Measurements from ENCODE around the gene PCBP1. TPM values are rescaled to one million over a fixed set of nuclear protein-coding genes. Genes with fewer than 3 reads are reported as not detected.
"Not testable (repeated sequence)": the region's sequence is repeated elsewhere in the genome, so short reads cannot be mapped to it uniquely, and the experiment has no call there.

Gene PCBP1
- polyA plus RNA-seq, 1 donor from 2014 or later: 33.3 TPM

- H2AFZ ChIP-seq (ENCODE audit: low read depth, low read length): no peak overlapping the region
- no peak overlapping the region for H3K9ac ChIP-seq (ENCODE audit: low read length)
- no peaks in the 10 kb centered on the region for H3K79me2 ChIP-seq (replicated peaks; ENCODE audit: insufficient read depth, low read length)
- TF ChIP-seq EP300 (conservative IDR thresholded peaks at IDR 0.05; ENCODE audit: poor library complexity, severe bottlenecking): peak; percentile 98
- peak; percentile 64 for TF ChIP-seq POLR2AphosphoS5 (IDR thresholded peaks at IDR 0.05)
- no peak for TF ChIP-seq RAD21 (conservative IDR thresholded peaks at IDR 0.05)
- no peaks in the 10 kb centered on the region for H3K9me3 ChIP-seq (ENCODE audit: low read length)
- H3K27me3 ChIP-seq (ENCODE audit: insufficient read depth, low read depth, low read length): no peaks in the 10 kb centered on the region
- H3K27ac ChIP-seq (ENCODE audit: low read length): peak overlapping the region; percentile 15
- no peaks in the 10 kb centered on the region for H4K20me1 ChIP-seq (ENCODE audit: insufficient read depth)
- no peaks in the 10 kb centered on the region for H3K9me2 ChIP-seq (ENCODE audit: insufficient read depth, low read length)
- H3K4me3 ChIP-seq (ENCODE audit: low read length): peak overlapping the region; percentile 19
- H3K4me2 ChIP-seq (ENCODE audit: low read length): no peak overlapping the region
- no peaks in the 10 kb centered on the region for H3F3A ChIP-seq (ENCODE audit: insufficient read depth, low read length, poor library complexity, severe bottlenecking)
- no peaks in the 10 kb centered on the region for H3K36me3 ChIP-seq (ENCODE audit: insufficient read depth, low read length)
Measured at GRCh38 chr2:70104231-70105111, 17.2 kb downstream of the PCBP1 start.

DNA sequence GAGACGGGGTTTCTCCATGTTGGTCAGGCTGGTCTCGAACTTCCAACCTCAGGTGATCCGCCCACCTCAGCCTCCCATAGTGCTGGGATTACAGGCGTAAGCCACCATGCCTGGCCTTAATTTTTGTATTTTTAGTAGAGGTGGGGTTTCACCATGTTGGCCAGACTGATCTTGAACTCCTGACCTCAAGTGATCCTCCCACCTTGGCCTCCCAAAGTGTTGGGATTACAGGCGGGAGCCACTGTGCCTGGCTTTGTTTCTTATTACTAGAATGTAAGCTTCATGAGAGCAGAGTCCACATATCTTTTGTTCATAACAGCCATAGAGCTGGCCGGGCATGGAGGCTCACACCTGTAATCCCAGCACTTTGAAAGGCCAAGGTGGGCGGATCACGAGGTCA is 18.9 kb downstream of the PCBP1 start:
- H3K9me2 ChIP-seq (ENCODE audit: insufficient read depth, low read length); H3K27ac ChIP-seq (ENCODE audit: low read length); H3K4me3 ChIP-seq (ENCODE audit: low read length); H3K9ac ChIP-seq (ENCODE audit: low read length); H2AFZ ChIP-seq (ENCODE audit: low read depth, low read length); H4K20me1 ChIP-seq (ENCODE audit: insufficient read depth); H3K9me3 ChIP-seq (ENCODE audit: low read length); H3K4me2 ChIP-seq (ENCODE audit: low read length); H3K79me2 ChIP-seq (replicated peaks; ENCODE audit: insufficient read depth, low read length); H3K27me3 ChIP-seq (ENCODE audit: insufficient read depth, low read depth, low read length); H3K36me3 ChIP-seq (ENCODE audit: insufficient read depth, low read length); H3F3A ChIP-seq (ENCODE audit: insufficient read depth, low read length, poor library complexity, severe bottlenecking): not testable (repeated sequence)

DNA sequence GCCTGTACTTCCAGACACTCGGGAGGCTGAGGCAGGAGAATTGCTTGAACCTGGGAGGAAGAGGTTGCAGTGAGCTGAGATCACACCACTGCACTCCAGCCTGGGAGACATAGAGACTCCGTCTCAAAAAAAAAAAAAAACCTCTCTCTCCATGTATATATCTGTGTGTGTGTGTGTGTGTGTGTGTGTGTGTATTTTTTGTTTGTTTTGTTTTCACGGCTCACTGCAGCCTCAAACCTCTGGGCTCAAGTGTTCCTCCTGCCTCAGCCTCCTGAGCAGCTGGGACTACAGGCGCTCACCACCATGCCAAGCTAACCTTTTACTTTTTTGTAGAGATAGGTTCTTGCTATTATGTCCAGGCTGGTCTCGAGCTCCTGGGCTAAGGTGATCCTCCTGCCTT is 23.1 kb downstream of the PCBP1 start:
- H3K9me2 ChIP-seq (ENCODE audit: insufficient read depth, low read length); H3F3A ChIP-seq (ENCODE audit: insufficient read depth, low read length, poor library complexity, severe bottlenecking); H3K9me3 ChIP-seq (ENCODE audit: low read length); H3K9ac ChIP-seq (ENCODE audit: low read length); H3K4me3 ChIP-seq (ENCODE audit: low read length); H3K79me2 ChIP-seq (replicated peaks; ENCODE audit: insufficient read depth, low read length); H3K36me3 ChIP-seq (ENCODE audit: insufficient read depth, low read length); H3K27me3 ChIP-seq (ENCODE audit: insufficient read depth, low read depth, low read length); H4K20me1 ChIP-seq (ENCODE audit: insufficient read depth); H3K27ac ChIP-seq (ENCODE audit: low read length); H2AFZ ChIP-seq (ENCODE audit: low read depth, low read length); H3K4me2 ChIP-seq (ENCODE audit: low read length): not testable (repeated sequence)

DNA sequence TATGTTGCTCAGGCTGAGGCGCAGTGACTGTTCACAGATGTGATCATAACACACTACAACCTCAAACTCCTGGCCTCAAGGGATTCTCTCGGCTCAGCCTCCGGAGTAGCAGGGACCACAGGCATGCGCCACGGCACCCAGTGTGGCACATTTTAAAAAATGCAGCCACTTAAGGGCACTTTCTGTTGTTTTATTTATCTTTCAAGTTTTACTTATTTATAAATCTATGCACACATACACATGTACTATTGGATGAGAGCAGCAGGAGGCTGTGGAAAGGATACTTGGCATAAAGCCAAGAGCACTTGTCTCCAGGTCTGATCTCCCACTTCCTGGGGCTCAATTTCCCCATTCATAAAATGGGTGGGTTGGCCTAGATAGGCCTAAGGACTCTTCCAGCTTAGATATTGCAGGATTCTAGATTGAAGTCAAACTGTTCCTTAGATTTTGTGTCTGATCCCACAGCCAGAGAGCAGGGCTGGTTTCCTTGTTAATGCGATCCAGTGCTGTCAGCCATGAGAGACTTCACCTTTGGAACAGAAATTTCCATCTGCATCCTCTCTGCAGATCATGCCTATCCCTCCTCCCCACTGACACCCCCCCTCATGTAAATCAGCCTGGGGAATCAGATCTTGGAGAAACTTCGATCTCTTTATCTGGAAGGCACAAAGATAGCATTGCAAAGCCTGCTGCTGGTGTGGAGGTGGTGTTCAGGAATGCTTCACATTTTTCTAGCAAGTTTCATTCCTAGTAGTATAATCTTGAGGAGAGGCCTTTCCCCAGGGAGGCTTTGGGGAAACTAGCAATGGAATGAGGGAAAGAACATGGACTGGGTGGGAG is 24.7 kb downstream of the PCBP1 start:
- no peak overlapping the region for H3K27ac ChIP-seq (ENCODE audit: low read length)
- H2AFZ ChIP-seq (ENCODE audit: low read depth, low read length): no peak overlapping the region
- H3K9ac ChIP-seq (ENCODE audit: low read length): no peak overlapping the region
- no peak overlapping the region for H3K4me2 ChIP-seq (ENCODE audit: low read length)
- no peaks in the 10 kb centered on the region for H3K27me3 ChIP-seq (ENCODE audit: insufficient read depth, low read depth, low read length)
- TF ChIP-seq TAF1 (IDR thresholded peaks at IDR 0.05; ENCODE audit: low read depth): no peak
- TF ChIP-seq RAD21 (conservative IDR thresholded peaks at IDR 0.05): no peak
- TF ChIP-seq, protein P1, sequence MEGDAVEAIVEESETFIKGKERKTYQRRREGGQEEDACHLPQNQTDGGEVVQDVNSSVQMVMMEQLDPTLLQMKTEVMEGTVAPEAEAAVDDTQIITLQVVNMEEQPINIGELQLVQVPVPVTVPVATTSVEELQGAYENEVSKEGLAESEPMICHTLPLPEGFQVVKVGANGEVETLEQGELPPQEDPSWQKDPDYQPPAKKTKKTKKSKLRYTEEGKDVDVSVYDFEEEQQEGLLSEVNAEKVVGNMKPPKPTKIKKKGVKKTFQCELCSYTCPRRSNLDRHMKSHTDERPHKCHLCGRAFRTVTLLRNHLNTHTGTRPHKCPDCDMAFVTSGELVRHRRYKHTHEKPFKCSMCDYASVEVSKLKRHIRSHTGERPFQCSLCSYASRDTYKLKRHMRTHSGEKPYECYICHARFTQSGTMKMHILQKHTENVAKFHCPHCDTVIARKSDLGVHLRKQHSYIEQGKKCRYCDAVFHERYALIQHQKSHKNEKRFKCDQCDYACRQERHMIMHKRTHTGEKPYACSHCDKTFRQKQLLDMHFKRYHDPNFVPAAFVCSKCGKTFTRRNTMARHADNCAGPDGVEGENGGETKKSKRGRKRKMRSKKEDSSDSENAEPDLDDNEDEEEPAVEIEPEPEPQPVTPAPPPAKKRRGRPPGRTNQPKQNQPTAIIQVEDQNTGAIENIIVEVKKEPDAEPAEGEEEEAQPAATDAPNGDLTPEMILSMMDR (IDR thresholded peaks at IDR 0.05; ENCODE audit: poor library complexity, severe bottlenecking): no peak
- TF ChIP-seq POLR2AphosphoS5 (IDR thresholded peaks at IDR 0.05): no peak
- no peak for TF ChIP-seq SMC3 (conservative IDR thresholded peaks at IDR 0.05; ENCODE audit: poor library complexity)
- TF ChIP-seq EZH2 (IDR thresholded peaks at IDR 0.05; ENCODE audit: borderline replicate concordance, insufficient read depth, low read length, poor library complexity, severe bottlenecking): no peak
- TF ChIP-seq EP300 (conservative IDR thresholded peaks at IDR 0.05; ENCODE audit: poor library complexity, severe bottlenecking): no peak
- no peak for TF ChIP-seq REST (IDR thresholded peaks at IDR 0.05; ENCODE audit: borderline replicate concordance)
- TF ChIP-seq MXI1 (conservative IDR thresholded peaks at IDR 0.05; ENCODE audit: poor library complexity, severe bottlenecking): no peak
- no peaks in the 10 kb centered on the region for H4K20me1 ChIP-seq (ENCODE audit: insufficient read depth)
- H3F3A ChIP-seq (ENCODE audit: insufficient read depth, low read length, poor library complexity, severe bottlenecking): no peaks in the 10 kb centered on the region
- no peaks in the 10 kb centered on the region for H3K36me3 ChIP-seq (ENCODE audit: insufficient read depth, low read length)
- no peaks in the 10 kb centered on the region for H3K79me2 ChIP-seq (replicated peaks; ENCODE audit: insufficient read depth, low read length)
- H3K4me3 ChIP-seq (ENCODE audit: low read length): no peak overlapping the region
- no peaks in the 10 kb centered on the region for H3K9me3 ChIP-seq (ENCODE audit: low read length)
- no peaks in the 10 kb centered on the region for H3K9me2 ChIP-seq (ENCODE audit: insufficient read depth, low read length)
